GM18519 (cell line): ENCODE data around the gene EDA.
"Not testable (repeated sequence)": the region's sequence is repeated elsewhere in the genome, so short reads cannot be mapped to it uniquely, and the experiment has no call there.

ENCODE experiments used
- ATAC-seq: cut with Tn5 transposase; IDR thresholded peaks from one replicate; pipeline ENCODE4 v1.9.1; 2021; ENCODE audit warnings: mild to moderate bottlenecking, moderate library complexity; ENCODE audit not compliant: unreplicated experiment, low FRiP score

Gene EDA

GRCh38 chrX:69740317-69740716, 124.4 kb downstream of the EDA start:
- ATAC-seq, result no peak

- ATAC-seq, result no peak
Measured at GRCh38 chrX:69741721-69742120, 125.8 kb downstream of the EDA start.

GRCh38 chrX:69746051-69746450, 130.1 kb downstream of the EDA start:
- no peak for ATAC-seq

GRCh38 chrX:69748055-69748454, 132.1 kb downstream of the EDA start:
- no peak for ATAC-seq

- no peak for ATAC-seq
Measured at GRCh38 chrX:69759921-69760625, 144.2 kb downstream of the EDA start.

- ATAC-seq, result no peak
Measured at GRCh38 chrX:69761633-69762032, 145.7 kb downstream of the EDA start.

GRCh38 chrX:69762340-69762739, 146.4 kb downstream of the EDA start:
- no peak for ATAC-seq

GRCh38 chrX:69793260-69793935, 177.5 kb downstream of the EDA start:
- ATAC-seq, result no peak

- ATAC-seq, result no peak
Measured at GRCh38 chrX:69795702-69796101, 179.8 kb downstream of the EDA start.

GRCh38 chrX:69807400-69807799, 191.5 kb downstream of the EDA start:
- ATAC-seq, result no peak

GRCh38 chrX:69808375-69808774, 192.5 kb downstream of the EDA start:
- no peak for ATAC-seq

GRCh38 chrX:69813677-69814076, 197.8 kb downstream of the EDA start:
- no peak for ATAC-seq

GRCh38 chrX:69815063-69815462, 199.2 kb downstream of the EDA start:
- ATAC-seq, result no peak

- no peak for ATAC-seq
Measured at GRCh38 chrX:69815519-69815918, 199.6 kb downstream of the EDA start.

GRCh38 chrX:69844636-69845035, 228.7 kb downstream of the EDA start:
- ATAC-seq, result no peak

- ATAC-seq, result not testable (repeated sequence)
Measured at GRCh38 chrX:69859999-69860398, 244.1 kb downstream of the EDA start.

- ATAC-seq, result no peak
Measured at GRCh38 chrX:69876221-69876620, 260.3 kb downstream of the EDA start.

- no peak for ATAC-seq
Measured at GRCh38 chrX:69884210-69884609, 268.3 kb downstream of the EDA start.

GRCh38 chrX:69896046-69896445, 280.1 kb downstream of the EDA start:
- ATAC-seq, result no peak

GRCh38 chrX:69900491-69900890, 284.6 kb downstream of the EDA start:
- no peak for ATAC-seq

GRCh38 chrX:69906447-69906846, 290.5 kb downstream of the EDA start:
- ATAC-seq, result no peak

- ATAC-seq, result no peak
Measured at GRCh38 chrX:69914781-69915180, 298.9 kb downstream of the EDA start.
